ENCODE measurements around the gene S1PR2. TPM values are rescaled to one million over a fixed set of nuclear protein-coding genes. Genes with fewer than 3 reads are reported as not detected.
"Not testable (repeated sequence)": the region's sequence is repeated elsewhere in the genome, so short reads cannot be mapped to it uniquely, and the experiment has no call there.

The S1PR2 gene
- total RNA-seq, 1 donor from 2014 or later = 5.3 TPM

DNA sequence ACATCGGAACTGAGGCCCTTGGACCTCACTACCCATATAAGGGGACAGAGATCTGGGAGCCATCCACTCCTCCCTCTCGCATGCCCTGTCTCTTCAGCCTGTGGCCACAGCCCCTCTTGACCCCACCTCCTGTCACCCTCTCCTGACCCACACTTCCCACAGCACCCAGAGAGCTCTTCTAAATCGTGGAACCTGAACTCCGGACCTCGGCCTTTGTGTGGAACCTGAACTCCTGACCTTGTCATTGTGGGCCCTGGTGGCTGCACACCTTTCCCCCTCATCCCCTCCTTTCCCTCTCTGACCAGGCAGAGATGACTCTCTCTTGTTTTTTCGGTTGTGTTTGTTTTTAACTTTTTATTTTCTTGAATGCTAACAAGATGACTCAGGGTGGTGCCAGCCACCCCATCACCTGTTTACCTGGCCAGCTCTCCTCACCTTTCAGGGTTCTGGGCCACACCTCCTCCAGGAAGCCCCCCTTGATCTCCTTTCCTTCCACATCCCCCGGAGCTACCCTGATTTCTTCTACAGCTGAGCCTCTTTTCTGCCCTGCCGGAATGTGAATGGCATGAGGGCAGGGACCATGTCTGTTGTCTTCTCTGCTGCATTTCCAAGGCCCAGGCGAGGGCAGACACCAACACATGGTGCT lies 26.0 kb upstream of the S1PR2 start:
- intact Hi-C loops (cut with micrococcal nuclease) = no loop called here
- DNase-seq (no peak), ATAC-seq (no peak)

DNA sequence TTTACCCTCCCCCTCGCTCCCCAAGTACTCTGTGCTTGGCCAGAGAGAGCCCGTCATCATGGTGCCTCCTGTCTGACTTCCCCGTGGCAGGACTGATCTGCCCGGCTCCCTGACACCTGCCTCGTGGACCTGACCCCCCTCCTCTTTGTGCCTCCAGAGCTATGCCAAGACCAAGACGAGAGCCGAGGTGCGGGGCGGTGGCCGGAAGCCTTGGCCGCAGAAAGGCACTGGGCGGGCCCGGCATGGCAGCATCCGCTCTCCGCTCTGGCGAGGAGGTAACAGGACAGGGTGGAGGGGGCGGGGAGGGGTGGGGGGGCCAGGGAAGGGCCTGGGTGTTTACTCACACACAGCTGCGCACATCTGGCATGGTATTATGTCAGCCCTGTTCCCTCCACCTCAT lies 25.4 kb upstream of the S1PR2 start:
- intact Hi-C loops (cut with micrococcal nuclease) = no loop called here
- DNase-seq (no peak), ATAC-seq (no peak)

DNA sequence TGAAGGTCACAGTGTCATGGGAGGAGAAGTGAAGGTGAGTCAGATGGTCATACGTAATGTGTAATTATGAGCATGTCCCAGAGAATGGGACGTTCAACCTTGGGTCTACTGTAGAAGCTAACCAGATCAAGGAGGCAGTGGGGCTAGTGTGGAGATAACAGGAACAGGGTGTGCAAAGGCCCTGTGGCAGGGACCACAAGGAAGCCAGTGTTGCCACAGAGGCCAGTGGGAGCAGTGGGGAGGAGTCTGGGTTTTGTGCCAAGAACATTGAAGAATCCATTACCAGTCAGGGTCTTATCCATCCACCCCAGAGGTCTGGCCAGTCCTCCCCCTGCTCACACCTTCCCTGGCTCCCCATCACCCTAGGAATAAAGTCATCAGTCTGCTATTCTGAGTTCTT lies 24.2 kb upstream of the S1PR2 start:
- DNase-seq = no peak
- intact Hi-C loops (cut with micrococcal nuclease) = no loop called here
- no peak for ATAC-seq

DNA sequence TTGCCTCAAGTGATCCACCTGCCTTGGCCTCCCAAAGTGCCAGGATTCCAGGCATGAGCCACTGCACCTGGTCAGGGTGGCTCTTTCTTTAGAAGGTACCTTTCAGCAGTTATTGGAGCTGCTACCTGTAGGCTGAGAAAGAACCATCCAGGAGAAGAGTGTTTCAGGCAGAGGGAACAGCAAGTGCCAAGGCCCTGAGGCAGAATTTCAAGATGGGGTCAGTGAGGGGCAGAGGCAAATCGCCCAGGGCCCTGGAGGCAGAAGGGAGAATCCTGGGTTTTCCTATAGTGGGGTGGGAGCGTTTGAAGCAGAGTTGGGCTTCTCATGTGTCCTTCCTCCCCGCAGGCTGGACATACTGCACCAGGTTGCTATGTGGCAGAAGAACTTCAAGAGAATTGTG lies 23.1 kb upstream of the S1PR2 start:
- no peak for ATAC-seq
- no peak for DNase-seq
- intact Hi-C loops (cut with micrococcal nuclease) = no loop called here

DNA sequence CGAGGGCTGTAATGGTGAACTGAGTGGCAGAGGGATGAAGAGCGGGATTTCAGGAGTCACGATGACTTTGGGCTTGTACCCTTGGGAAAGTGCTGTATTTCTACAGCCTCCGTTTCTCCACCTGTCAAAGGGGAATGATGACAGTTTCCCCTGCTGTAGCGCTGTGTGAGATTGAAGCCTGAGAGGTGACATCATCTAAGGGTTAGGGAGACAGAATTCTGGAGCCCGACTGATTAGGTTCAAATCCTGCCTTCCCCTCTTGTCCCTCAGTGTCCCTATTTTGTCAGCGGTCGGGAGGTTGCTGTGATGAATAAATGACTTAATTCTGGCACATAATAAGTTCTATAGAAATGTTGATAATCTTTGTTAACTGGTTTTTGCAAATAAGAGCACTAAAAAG lies 21.6 kb upstream of the S1PR2 start:
- no peak for DNase-seq

DNA sequence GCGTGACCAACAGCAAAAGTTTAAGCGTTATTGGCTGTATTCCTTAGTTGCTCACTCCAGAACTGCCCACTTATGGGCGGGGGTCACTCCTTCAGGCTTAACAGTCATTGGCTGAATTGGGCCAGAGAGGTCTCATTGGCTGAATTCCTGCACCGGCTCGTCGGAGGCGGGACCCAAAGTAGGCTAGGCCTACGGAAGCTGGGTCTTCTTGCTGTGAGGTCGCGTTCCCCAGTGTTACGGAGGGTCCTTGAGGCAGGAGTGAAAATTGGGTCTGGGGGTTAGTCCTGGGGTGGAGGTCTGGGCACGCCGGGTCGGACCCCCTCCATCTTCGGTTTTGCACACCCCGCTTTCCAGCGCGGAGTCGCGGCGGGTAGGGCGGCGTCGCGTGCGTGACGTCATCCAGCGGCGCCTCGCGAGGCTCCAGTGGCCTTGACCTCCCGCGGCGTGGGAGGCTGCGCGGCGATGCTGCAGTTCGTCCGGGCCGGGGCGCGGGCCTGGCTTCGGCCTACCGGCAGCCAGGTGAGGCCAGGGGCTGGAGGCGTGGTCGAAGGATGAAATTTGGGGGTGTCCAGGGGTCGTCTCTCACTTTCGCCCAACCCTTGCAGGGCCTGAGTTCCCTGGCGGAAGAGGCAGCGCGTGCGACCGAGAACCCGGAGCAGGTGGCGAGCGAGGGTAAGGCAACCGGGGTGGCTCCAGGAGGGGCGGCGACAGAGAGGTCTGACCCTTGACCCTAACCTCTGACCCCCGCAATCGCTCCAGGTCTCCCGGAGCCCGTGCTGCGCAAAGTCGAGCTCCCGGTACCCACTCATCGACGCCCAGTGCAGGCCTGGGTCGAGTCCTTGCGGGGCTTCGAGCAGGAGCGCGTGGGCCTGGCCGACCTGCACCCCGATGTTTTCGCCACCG lies 20.9 kb upstream of the S1PR2 start, which contains the start of gene MRPL4:
Gene MRPL4, plus strand, starts transcription at position 423 of the 903 bp plus-strand sequence. Its CDS starts 40 bp downstream, at position 463.
- peak; percentile 95 for DNase-seq
- intact Hi-C loops (cut with micrococcal nuclease) = no loop called here
- ATAC-seq = peak; percentile 93

More for the DNA sequence above, 21.6 kb upstream of the S1PR2 start:
- intact Hi-C loops (cut with micrococcal nuclease) = no loop called here
- no peak for ATAC-seq

DNA sequence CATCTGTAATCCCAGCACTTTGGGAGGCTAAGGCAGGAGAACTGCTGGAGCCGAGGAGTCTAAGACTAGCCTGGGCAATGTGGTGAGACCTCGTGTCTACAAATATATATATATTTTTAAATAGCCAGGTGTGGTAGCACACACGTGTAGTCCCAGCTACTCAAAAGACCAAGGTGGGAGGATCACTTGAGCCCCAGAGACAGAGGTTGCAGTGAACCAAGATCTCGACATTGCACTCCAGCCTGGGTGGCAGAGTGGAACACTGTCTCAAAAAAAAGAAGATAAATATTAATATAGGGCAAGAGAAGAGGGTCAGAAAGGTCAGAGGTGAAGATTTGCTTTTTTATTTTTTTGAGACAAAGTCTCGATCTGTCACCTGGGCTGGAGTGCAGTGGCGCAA lies 15.4 kb upstream of the S1PR2 start:
- DNase-seq = no peak
- intact Hi-C loops (cut with micrococcal nuclease) = no loop called here

DNA sequence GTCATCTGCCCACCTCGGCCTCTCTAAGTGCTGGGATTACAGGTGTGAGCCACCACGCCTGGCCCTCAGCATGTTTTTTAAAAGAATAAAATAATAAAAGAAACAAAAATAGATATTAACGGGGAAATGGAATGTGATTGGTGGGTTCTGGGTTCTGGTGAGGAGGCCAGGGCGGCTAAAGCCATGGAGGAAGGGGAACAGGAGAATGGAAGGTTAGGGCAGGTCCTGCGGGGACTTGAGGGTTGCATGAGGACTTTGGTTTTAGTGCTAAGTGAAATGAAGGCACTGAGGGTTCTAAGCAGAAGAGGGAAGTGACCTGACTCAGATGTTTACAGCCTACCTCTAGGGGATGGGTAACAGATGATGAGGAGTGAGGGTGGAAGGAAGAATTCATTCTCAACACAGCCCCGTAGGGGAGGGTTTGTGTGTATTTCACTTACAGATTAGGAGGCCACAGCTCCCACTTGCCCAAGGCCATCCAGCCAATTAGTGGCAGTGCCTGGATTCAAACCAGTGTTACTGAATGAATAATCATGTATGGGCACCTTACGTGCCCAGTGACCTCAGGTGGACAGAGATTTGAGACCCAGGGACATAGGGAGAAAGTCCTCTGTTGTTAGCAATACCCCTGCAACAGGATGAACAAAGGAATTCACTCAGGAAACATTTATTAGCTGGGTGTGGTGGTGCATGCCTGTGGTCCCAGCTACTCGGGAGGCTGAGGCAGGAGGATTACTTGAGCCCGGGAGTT lies 14.2 kb upstream of the S1PR2 start:
- DNase-seq = no peak
- intact Hi-C loops (cut with micrococcal nuclease) = no loop called here
- no peak for ATAC-seq

More for the DNA sequence above, 15.4 kb upstream of the S1PR2 start:
- ATAC-seq = no peak

DNA sequence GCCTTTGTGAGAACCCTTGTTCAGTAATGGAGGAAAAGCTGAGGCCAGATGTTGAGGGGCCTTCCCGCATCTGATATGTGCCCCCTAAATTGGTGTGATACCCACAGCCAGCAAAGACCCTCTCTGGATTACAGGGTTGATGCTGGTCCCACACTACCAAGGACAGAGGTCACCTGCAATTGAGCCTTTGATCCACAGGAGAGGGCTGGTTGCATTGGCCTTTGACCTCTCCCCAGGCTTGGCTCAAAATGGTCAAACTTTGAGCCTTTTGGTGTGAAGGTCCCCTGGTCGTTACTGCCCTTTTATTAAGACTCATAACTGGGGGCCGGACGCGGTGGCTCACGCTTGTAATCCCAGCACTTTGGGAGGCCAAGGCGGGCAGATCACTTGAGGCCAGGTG lies 12.5 kb upstream of the S1PR2 start:
- no peak for ATAC-seq
- intact Hi-C loops (cut with micrococcal nuclease) = no loop called here

DNA sequence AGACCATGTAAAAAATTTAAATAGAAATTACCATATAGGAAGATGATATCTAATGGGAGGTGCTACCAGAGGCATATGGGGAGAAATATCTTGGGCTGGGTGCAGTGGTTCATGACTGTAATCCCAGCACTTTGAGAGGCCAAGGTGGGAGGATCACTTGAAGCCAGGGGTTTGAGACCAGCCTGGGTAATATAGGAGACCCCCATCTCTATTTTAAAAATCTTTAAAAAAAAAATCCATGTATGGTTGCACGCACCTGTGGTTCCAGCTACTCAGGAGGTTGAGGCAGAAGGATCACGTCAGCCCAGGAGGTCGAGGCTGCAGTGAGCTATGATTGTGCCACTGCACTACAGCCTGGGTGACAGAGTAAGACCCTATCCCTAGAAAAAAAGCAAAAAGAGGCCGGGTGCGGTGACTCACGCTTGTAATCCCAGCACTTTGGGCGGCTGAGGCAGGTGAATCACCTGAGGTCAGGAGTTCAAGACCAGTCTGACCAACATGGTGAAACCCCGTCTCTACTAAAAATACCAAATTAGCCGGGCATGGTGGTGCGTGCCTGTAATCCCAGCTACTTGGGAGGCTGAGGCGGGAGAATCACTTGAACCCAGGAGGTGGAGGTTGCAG lies 10.8 kb upstream of the S1PR2 start:
- intact Hi-C loops (cut with micrococcal nuclease); ATAC-seq; DNase-seq: not testable (repeated sequence)

More for the DNA sequence above, 12.5 kb upstream of the S1PR2 start:
- no peak for DNase-seq

DNA sequence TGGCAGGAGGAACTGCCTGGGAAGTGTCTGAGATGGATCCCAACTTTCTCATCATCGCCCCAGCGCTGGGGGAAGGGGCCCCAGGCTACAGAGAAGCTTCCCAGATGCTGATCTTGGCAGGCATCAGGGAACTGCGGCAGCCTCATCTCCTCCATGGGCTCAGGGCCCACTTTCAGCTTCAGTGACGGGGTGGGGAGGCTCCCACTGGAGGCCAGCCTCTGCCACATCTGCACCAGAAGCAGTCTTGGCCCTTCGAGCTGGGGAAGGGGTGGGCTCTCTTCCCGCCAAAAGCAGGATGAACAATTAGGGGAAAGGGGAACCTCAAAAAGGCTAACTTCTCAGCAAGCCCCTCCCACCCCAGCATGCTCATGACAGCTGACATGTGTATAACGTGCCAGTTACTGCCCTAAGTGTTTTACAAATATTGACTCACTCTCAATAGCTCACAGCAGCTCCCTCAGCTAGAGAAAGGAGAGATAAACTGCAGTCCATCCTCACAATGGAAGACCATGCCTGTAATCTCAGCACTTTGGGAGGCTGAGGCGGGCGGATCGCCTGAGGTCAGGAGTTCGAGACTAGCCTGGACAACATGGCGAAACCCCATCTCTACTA lies 7.1 kb upstream of the S1PR2 start:
- ATAC-seq = peak; percentile 84
- DNase-seq = peak; percentile 83
- intact Hi-C loops (cut with micrococcal nuclease) = no loop called here

DNA sequence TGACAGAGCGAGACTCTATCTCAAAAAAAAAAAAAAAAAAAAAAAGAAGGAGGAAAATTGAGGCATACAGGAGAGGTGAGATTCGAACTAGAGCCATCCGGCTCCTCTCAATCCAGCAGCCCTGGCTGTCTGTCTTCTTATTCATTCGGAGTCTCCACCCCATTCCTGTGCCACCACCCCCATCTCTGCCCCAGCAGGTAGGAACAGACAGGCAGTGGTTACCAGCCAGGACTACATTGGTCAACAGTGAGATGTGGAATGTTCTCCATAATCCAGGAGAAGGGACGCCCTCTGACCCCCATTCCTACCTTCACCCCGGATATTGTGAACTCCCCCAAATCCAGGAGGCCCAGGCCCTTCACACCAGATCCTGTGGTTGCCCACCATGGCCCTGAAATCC lies 6.6 kb upstream of the S1PR2 start:
- DNase-seq = no peak
- intact Hi-C loops (cut with micrococcal nuclease) = no loop called here

DNA sequence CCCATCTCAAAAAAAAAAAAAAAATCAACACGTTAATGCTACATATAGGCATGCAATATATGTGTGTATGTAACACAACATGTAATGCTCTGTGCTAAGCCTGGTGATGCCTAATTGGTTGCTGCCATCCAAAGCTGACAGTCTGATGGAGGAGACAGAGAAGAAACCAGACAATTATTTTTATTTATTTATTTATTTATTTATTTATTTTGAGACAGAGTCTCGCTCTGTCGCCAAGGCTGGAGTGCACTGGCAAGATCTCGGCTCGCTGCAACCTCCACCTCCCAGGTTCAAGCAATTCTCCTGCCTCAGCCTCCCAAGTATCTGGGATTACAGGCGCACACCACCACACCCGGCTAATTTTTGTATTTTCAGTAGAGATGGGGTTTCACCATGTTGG lies 4.3 kb upstream of the S1PR2 start:
- ATAC-seq; intact Hi-C loops (cut with micrococcal nuclease); DNase-seq: not testable (repeated sequence)

More for the DNA sequence above, 6.6 kb upstream of the S1PR2 start:
- ATAC-seq = no peak

DNA sequence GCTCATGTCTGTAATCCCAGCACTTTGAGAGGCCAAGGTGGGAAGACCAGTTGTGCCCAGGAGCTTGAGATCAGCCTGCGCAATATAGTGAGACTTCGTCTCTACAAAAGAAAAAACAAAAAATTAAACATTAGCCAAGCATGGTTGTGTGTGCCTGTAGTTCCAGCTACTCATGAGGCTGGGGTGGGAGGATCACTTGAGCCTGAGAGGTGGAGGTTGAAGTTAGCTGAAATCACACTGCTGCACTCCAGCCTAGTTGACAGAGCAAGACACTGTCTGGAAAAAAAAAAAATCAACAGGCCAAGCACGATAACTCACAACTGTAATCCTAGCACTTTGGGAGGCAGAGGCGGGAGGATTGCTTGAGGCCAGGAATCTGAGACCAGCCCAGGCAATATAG lies 3.9 kb upstream of the S1PR2 start:
- ATAC-seq = no peak
- intact Hi-C loops (cut with micrococcal nuclease) = no loop called here
- DNase-seq = no peak

DNA sequence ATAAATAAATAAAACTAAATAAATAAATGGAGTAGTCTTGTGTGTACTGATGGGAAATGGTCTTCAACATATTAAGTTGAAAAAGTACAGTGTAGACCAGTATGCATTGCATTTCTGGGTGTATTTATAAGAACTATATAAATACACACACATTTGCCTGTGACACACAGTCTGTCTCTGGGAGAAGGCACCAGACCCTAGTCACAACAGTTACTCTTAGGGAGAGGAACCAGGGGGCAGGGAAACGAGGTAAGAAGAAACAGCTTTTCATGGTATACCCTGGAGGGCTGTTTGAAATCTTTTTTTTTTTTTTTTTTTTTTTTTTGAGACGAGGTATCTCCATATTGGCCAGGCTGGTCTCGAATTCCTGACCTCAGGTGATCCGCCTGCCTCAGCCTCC lies 2.8 kb upstream of the S1PR2 start:
- ATAC-seq = no peak
- intact Hi-C loops (cut with micrococcal nuclease) = no loop called here
- DNase-seq = no peak

DNA sequence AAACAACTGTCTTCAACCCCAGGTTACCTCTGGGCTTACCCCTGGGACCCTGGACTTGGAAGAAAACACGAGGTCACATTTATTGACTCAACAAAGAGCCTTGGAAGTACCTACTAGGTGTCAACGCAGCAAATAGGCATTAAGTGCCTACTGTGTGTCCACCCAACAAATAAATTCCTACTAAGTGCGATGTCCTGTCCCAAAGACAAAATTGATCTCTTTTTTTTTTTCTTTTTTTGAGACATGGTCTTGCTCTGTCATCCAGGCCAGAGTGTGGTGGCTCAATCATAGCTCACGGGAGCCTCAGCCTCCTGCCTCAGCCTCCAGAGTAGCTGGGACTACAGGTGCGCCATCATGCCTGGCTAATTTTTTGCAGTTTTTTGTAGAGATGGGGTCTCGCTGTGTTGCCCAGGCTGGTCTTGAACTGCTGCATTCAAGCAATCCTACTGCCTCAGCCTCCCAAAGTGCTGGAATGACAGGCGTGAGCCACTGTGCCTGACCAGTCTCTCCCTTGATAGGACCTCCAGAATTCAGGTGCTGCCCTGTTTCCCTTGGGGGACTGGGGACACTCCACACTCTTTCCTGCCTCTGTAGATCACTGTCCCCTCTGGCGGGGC lies 589 bp upstream of the S1PR2 start:
- no peak for DNase-seq
- intact Hi-C loops (cut with micrococcal nuclease) = no loop called here
- no peak for ATAC-seq

DNA sequence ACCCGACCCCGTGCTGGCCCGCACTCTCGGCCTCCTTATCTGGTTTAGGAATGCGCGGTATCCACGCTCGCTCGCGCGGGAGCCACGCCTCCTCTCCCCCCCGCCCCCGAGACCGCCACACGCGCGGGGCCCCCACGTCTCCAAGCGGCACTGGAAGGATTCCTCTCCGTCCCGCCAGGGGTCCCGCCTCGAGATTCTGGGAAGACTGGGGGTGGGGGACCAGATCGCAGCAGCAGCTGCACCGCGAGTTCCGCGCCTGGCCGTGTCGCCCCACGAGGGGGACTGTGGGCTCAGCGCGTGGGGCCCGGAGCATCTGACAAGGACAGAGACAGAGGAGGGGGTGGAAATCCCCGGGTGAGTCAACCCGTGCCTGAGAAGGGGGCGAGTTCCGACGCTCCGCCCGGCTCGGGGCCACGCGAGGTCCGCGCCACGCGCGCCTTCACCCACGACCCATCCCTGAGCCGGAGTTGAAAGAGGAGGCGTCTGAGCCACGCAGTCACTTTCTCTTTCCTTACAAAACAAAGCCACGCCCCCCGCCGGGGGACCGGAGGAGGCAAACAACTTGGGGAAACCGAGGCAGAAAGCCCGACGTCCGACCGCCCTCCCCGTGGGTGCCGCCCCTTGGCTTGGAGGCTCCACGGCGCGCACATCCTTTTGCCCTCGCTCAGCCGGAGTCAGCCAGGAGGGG lies 814 bp downstream of the S1PR2 start:
- intact Hi-C loops (cut with micrococcal nuclease) = no loop called here
- ATAC-seq (peak; percentile 2), DNase-seq (peak; percentile 75)

DNA sequence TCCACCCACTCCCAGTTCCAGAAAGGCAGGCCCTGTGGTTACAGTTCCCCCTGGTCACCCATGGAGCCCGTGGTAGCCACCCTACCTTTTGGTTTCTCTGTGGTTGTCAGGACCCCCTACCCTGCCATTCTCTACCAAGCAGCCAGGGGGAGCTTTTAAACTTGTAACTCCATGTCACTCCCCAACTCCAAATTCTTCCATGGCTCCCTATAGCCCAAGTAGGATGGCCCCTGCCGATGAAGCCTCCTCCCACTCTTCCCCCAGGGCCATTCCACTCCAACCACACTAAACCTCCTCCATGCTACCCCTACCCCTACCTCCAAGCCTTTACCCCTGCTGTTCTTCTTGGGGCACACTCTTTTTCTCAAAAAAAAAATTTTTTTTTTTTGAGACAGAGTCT lies 2.2 kb downstream of the S1PR2 start:
- intact Hi-C loops (cut with micrococcal nuclease) = no loop called here
- DNase-seq = no peak
- ATAC-seq = no peak

Measured in left ventricle myocardium superior (tissue), 1 donor.